Activated CD4-positive, alpha-beta T cell treated with anti-CD3 and anti-CD28 coated beads for 36 hours (primary cell): ENCODE data around the gene PLCL1. TPM values are rescaled to one million over a fixed set of nuclear protein-coding genes. Genes with fewer than 3 reads are reported as not detected.
"Not testable (repeated sequence)": the region's sequence is repeated elsewhere in the genome, so short reads cannot be mapped to it uniquely, and the experiment has no call there.

ENCODE experiments used
- ATAC-seq: fragments of 200-7000 bp; cut with Tn5 transposase; one replicate; pipeline ENCODE4 v1.10.0; 2021; ENCODE audit warnings: mild to moderate bottlenecking, moderate library complexity
- CTCF ChIA-PET: fragments of 350-600 bp; sonication (Branson Sonifier 250); formaldehyde crosslinking; loops from one replicate; lab custom pipeline; 2021; ENCODE audit warnings: antibody characterized with exemption; lab: Charles Lee
- POLR2A ChIA-PET: fragments of 350-600 bp; sonication (Branson Sonifier 250); formaldehyde crosslinking; loops from one replicate; lab custom pipeline; 2021; ENCODE audit warnings: antibody characterized with exemption, inconsistent platforms; lab: Charles Lee
- DNase-seq: peaks from one replicate; pipeline ENCODE4 v3.0.0-alpha.2; 2020
- H3K27ac Mint-ChIP-seq: one replicate; pipeline ENCODE4 v1.8.0; 2021; ENCODE audit warnings: mixed read lengths
- H3K27me3 Mint-ChIP-seq: one replicate; pipeline ENCODE4 v1.8.0; 2021; ENCODE audit warnings: mixed read lengths
- H3K36me3 Mint-ChIP-seq: one replicate; pipeline ENCODE4 v1.8.0; 2021; ENCODE audit warnings: low read depth, mixed read lengths
- H3K4me1 Mint-ChIP-seq: one replicate; pipeline ENCODE4 v1.8.0; 2021; ENCODE audit warnings: mixed read lengths
- H3K4me3 Mint-ChIP-seq: one replicate; pipeline ENCODE4 v1.8.0; 2021; ENCODE audit warnings: mild to moderate bottlenecking, moderate library complexity, mixed read lengths
- H3K9me3 Mint-ChIP-seq: one replicate; pipeline ENCODE4 v1.8.0; 2021; ENCODE audit warnings: low read depth, mixed read lengths
- intact Hi-C, 2 experiments: fragments of 100-400 bp; cut with DNase I in 1 of 2; cut with micrococcal nuclease in 1 of 2; formaldehyde crosslinking; loops; one replicate each; pipeline versions ENCODE4 v1.14.2 to v1.15.1; 2022 to 2024; cut with DNase I, micrococcal nuclease
- total RNA-seq, 2 experiments: library from RNA; stranded (reverse); gene quantifications; one replicate each; pipeline ENCODE4 v1.2.3, GENCODE V29; 2021

Gene PLCL1
- total RNA-seq, 2 experiments from 2014 or later, result 1.6 to 1.7 TPM

GRCh38 chr2:198017068-198017467, 212.7 kb downstream of the PLCL1 start:
- CTCF ChIA-PET, result interaction anchor here (1.3 kb wide), 1 partner anchor 13 kb away, joined by 3 read pairs; no protein-coding TSS in a partner anchor
- intact Hi-C loops, result no loop called here
- Mint-ChIP-seq H3K36me3 (peaks cover 6% of the 10 kb centered on the region), H3K4me1 (peaks cover 48% of the 10 kb centered on the region), H3K9me3 (peaks cover 11% of the 10 kb centered on the region), H3K27me3 (no peaks in the 10 kb centered on the region), H3K27ac (peak overlapping the region; percentile 15), H3K4me3 (no peak overlapping the region)
- POLR2A ChIA-PET, result no interaction called here
- ATAC-seq, result no peak
- DNase-seq, result no peak

- ChIA-PET CTCF (interaction anchor here (1.1 kb wide), 1 partner anchor 11 kb away, joined by 5 read pairs; no protein-coding TSS in a partner anchor), POLR2A (no interaction called here)
- Mint-ChIP-seq H3K4me1 (peaks cover 31% of the 10 kb centered on the region), H3K27ac (no peak overlapping the region), H3K4me3 (no peak overlapping the region), H3K27me3 (no peaks in the 10 kb centered on the region), H3K36me3 (no peaks in the 10 kb centered on the region), H3K9me3 (no peaks in the 10 kb centered on the region)
- no peak for DNase-seq
- ATAC-seq, result no peak
- intact Hi-C loops, result loop anchor here in 1 of 2 experiments (2.0 kb wide), 1 partner anchor 18 kb away; no protein-coding TSS in a partner anchor
These were observed 224.6 kb downstream of the PLCL1 start for GRCh38 chr2:198028955-198029354.

- H3K27me3 Mint-ChIP-seq, H3K4me3 Mint-ChIP-seq, H3K9me3 Mint-ChIP-seq, DNase-seq, H3K27ac Mint-ChIP-seq, H3K36me3 Mint-ChIP-seq, POLR2A ChIA-PET, ATAC-seq: not testable (repeated sequence)
- peaks cover 31% of the 10 kb centered on the region for H3K4me1 Mint-ChIP-seq
- CTCF ChIA-PET, result interaction anchor here (1.4 kb wide), 1 partner anchor 13 kb away, joined by 3 read pairs; no protein-coding TSS in a partner anchor
- intact Hi-C loops, result loop anchor here in 1 of 2 experiments (2.0 kb wide), 1 partner anchor 19 kb away; no protein-coding TSS in a partner anchor
These were observed 225.2 kb downstream of the PLCL1 start for GRCh38 chr2:198029576-198029975.

- no peaks in the 10 kb centered on the region for H3K27me3 Mint-ChIP-seq
- ChIA-PET CTCF (no interaction called here), POLR2A (no interaction called here)
- intact Hi-C loops, result no loop called here
- peaks cover 1% of the 10 kb centered on the region for H3K36me3 Mint-ChIP-seq
- DNase-seq, result no peak
- H3K4me1 Mint-ChIP-seq, result peaks cover 40% of the 10 kb centered on the region
- H3K27ac Mint-ChIP-seq, result no peak overlapping the region
- H3K4me3 Mint-ChIP-seq, result no peak overlapping the region
- no peak for ATAC-seq
- peaks cover 2% of the 10 kb centered on the region for H3K9me3 Mint-ChIP-seq
These were observed 229.2 kb downstream of the PLCL1 start for GRCh38 chr2:198033626-198034025.

- Mint-ChIP-seq H3K9me3 (peaks cover 2% of the 10 kb centered on the region), H3K27ac (no peak overlapping the region), H3K36me3 (peaks cover 1% of the 10 kb centered on the region), H3K4me3 (no peak overlapping the region), H3K27me3 (no peaks in the 10 kb centered on the region), H3K4me1 (peaks cover 24% of the 10 kb centered on the region)
- ChIA-PET CTCF (interaction anchor here (1.0 kb wide), 1 partner anchor 29 kb away, joined by 3 read pairs; no protein-coding TSS in a partner anchor), POLR2A (no interaction called here)
- intact Hi-C loops, result no loop called here
- ATAC-seq (peak; percentile 72), DNase-seq (no peak)
These were observed 231.9 kb downstream of the PLCL1 start for GRCh38 chr2:198036029-198036879.

GRCh38 chr2:198040835-198041234, 236.4 kb downstream of the PLCL1 start:
- H3K4me1 Mint-ChIP-seq, result peaks cover 31% of the 10 kb centered on the region
- H3K27me3 Mint-ChIP-seq, result no peaks in the 10 kb centered on the region
- ATAC-seq (no peak), DNase-seq (no peak)
- H3K36me3 Mint-ChIP-seq, result peaks cover 4% of the 10 kb centered on the region
- H3K4me3 Mint-ChIP-seq, result no peak overlapping the region
- ChIA-PET CTCF (interaction anchor here (0.6 to 1.6 kb wide), 5 partner anchors 33 to 228 kb away, joined by 3 to 4 read pairs (median 3); no protein-coding TSS in a partner anchor), POLR2A (interaction anchor here (0.7 kb wide), 2 partner anchors 11 to 13 kb away, joined by 3 to 5 read pairs; no protein-coding TSS in a partner anchor)
- H3K27ac Mint-ChIP-seq, result no peak overlapping the region
- no peaks in the 10 kb centered on the region for H3K9me3 Mint-ChIP-seq
- intact Hi-C loops, result loop anchor here (5.0 kb wide), 2 partner anchors 89 to 104 kb away; no protein-coding TSS in a partner anchor

GRCh38 chr2:198042189-198042588, 237.8 kb downstream of the PLCL1 start:
- Mint-ChIP-seq H3K27ac (no peak overlapping the region), H3K36me3 (peaks cover 9% of the 10 kb centered on the region), H3K4me3 (no peak overlapping the region), H3K4me1 (peaks cover 27% of the 10 kb centered on the region), H3K9me3 (peaks cover 2% of the 10 kb centered on the region), H3K27me3 (no peaks in the 10 kb centered on the region)
- no peak for DNase-seq
- CTCF ChIA-PET, result interaction anchor here (0.7 to 1.6 kb wide), 5 partner anchors 11 to 174 kb away, joined by 3 read pairs; no protein-coding TSS in a partner anchor
- POLR2A ChIA-PET, result no interaction called here
- no peak for ATAC-seq
- intact Hi-C loops, result loop anchor here (5.0 kb wide), 2 partner anchors 90 to 105 kb away; no protein-coding TSS in a partner anchor

GRCh38 chr2:198044777-198045176, 240.4 kb downstream of the PLCL1 start:
- peak; percentile 86 for ATAC-seq
- intact Hi-C loops, result loop anchor here (1.0 to 5.0 kb wide), 6 partner anchors 38 to 240 kb away; partner anchors contain the start of gene PLCL1 (in 2 of the 2)
- H3K4me3 Mint-ChIP-seq, result no peak overlapping the region

GRCh38 chr2:198045227-198045626, 240.8 kb downstream of the PLCL1 start:
- peaks cover 11% of the 10 kb centered on the region for H3K36me3 Mint-ChIP-seq
- no peak overlapping the region for H3K4me3 Mint-ChIP-seq
- ChIA-PET POLR2A (interaction anchor here (0.7 kb wide), 1 partner anchor 206 kb away, joined by 3 read pairs; no protein-coding TSS in a partner anchor), CTCF (interaction anchor here (1.1 to 1.2 kb wide), 2 partner anchors 207 to 243 kb away, joined by 3 read pairs; no protein-coding TSS in a partner anchor)
- no peak for DNase-seq
- H3K9me3 Mint-ChIP-seq, result peaks cover 4% of the 10 kb centered on the region
- H3K4me1 Mint-ChIP-seq, result peaks cover 38% of the 10 kb centered on the region
- intact Hi-C loops, result loop anchor here (1.0 to 2.0 kb wide), 4 partner anchors 38 to 240 kb away; partner anchors contain the start of gene PLCL1 (in 2 of the 2)
- H3K27ac Mint-ChIP-seq, result no peak overlapping the region
- no peak for ATAC-seq
- H3K27me3 Mint-ChIP-seq, result no peaks in the 10 kb centered on the region

More at GRCh38 chr2:198044777-198045176, 240.4 kb downstream of the PLCL1 start:
- Mint-ChIP-seq H3K4me1 (peaks cover 34% of the 10 kb centered on the region), H3K9me3 (peaks cover 4% of the 10 kb centered on the region), H3K36me3 (peaks cover 11% of the 10 kb centered on the region), H3K27ac (peak overlapping the region; percentile 82), H3K27me3 (no peaks in the 10 kb centered on the region)
- ChIA-PET POLR2A (interaction anchor here (0.6 to 0.7 kb wide), 2 partner anchors 205 to 1885 kb away, joined by 3 read pairs; no protein-coding TSS in a partner anchor), CTCF (interaction anchor here (1.1 to 1.2 kb wide), 2 partner anchors 206 to 243 kb away, joined by 3 read pairs; no protein-coding TSS in a partner anchor)
- DNase-seq, result no peak

GRCh38 chr2:198052741-198053140, 248.3 kb downstream of the PLCL1 start:
- intact Hi-C loops, result loop anchor here (5.0 kb wide), 2 partner anchors 75 to 200 kb away; no protein-coding TSS in a partner anchor
- Mint-ChIP-seq H3K9me3 (peaks cover 2% of the 10 kb centered on the region), H3K36me3 (no peaks in the 10 kb centered on the region), H3K27ac (no peak overlapping the region), H3K4me1 (peaks cover 36% of the 10 kb centered on the region), H3K4me3 (no peak overlapping the region), H3K27me3 (no peaks in the 10 kb centered on the region)
- ChIA-PET POLR2A (no interaction called here), CTCF (interaction anchor here (0.7 to 1.5 kb wide), 7 partner anchors 11 to 249 kb away, joined by 3 to 5 read pairs (median 3); partner anchors contain the start of gene PLCL1)
- DNase-seq, result no peak
- no peak for ATAC-seq

- ChIA-PET CTCF (interaction anchor here (0.7 to 1.5 kb wide), 8 partner anchors 11 to 249 kb away, joined by 3 to 5 read pairs (median 3); partner anchors contain the start of gene PLCL1), POLR2A (no interaction called here)
- Mint-ChIP-seq H3K27ac (no peak overlapping the region), H3K9me3 (peaks cover 2% of the 10 kb centered on the region), H3K36me3 (no peaks in the 10 kb centered on the region), H3K4me1 (peaks cover 36% of the 10 kb centered on the region), H3K27me3 (no peaks in the 10 kb centered on the region), H3K4me3 (no peak overlapping the region)
- ATAC-seq, result no peak
- intact Hi-C loops, result loop anchor here (5.0 kb wide), 2 partner anchors 74 to 201 kb away; no protein-coding TSS in a partner anchor
- no peak for DNase-seq
These were observed 248.8 kb downstream of the PLCL1 start for GRCh38 chr2:198053148-198053547.
